ENCODE measurements around the gene USH1C.

USH1C gene

GRCh38 chr11:17504330-17505107 lies 39.7 kb downstream of the USH1C start:
- no peaks in the 10 kb centered on the region for H3K36me3 ChIP-seq (ENCODE audit: control insufficient read depth, insufficient read depth, low read length)
- no peak overlapping the region for H3K4me3 ChIP-seq (ENCODE audit: extremely low read depth, insufficient read depth, low read length, poor library complexity, severe bottlenecking)
- peaks cover 14% of the 10 kb centered on the region for H3K4me1 ChIP-seq (ENCODE audit: control insufficient read depth, insufficient read depth, low read length, poor library complexity, severe bottlenecking)
- no peak overlapping the region for H3K27ac ChIP-seq (ENCODE audit: low read depth, low read length, severe bottlenecking)
- no peaks in the 10 kb centered on the region for H3K9me3 ChIP-seq (ENCODE audit: control insufficient read depth, low read length)
- 40 to 50% methylated on average over 6 of the region's 9 CpGs for WGBS, 2 experiments (ENCODE audit: insufficient coverage in 2 of 2)

DNA sequence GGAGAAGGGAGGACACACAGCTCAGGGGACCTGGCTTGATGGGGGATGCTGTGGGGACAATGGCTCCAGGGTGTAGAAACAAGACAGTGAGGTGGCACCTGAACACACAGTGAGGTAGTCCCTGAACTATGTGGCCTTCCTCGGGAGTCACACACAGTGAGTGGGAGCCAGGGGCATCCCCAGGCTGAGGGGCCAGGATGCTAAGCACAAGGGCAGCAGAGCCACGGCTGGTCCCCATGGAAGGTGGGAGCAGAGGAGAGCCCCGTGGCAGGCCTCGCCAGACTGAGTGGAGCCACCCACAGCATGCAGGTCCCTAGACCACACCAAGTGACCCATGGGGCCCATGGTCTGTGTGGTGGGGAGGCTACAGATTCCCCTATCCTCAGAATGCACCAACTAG lies 41.6 kb downstream of the USH1C start:
- WGBS, 2 experiments (ENCODE audit: insufficient coverage in 2 of 2) = 74 to 84% methylated on average over 2 to 3 of the region's 4 CpGs
- Histone ChIP-seq H3K4me3 (ENCODE audit: extremely low read depth, insufficient read depth, low read length, poor library complexity, severe bottlenecking) (no peak overlapping the region), H3K4me1 (ENCODE audit: control insufficient read depth, insufficient read depth, low read length, poor library complexity, severe bottlenecking) (peaks cover 5% of the 10 kb centered on the region), H3K27ac (ENCODE audit: low read depth, low read length, severe bottlenecking) (no peak overlapping the region), H3K36me3 (ENCODE audit: control insufficient read depth, insufficient read depth, low read length) (no peaks in the 10 kb centered on the region), H3K9me3 (ENCODE audit: control insufficient read depth, low read length) (no peaks in the 10 kb centered on the region)

DNA sequence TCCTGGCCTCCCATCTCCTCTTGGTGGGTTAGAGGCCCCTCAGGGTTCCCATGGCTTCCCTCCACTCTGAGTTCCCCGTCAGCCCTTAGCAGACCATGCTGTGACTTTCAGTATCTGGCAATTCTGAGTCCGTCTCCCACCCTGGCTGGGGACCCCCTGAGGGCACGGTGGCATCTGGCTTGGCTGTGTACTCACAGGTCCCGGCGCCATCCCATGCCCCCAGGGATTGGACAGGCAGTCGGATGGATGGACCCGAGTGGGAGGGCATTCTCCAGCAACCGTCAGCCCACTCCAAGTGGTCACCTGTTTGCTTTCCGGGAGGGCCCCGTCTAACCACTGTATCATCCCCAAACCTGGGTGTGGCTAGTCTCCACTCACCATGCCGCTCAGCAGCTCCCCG lies 43.5 kb downstream of the USH1C start:
- Histone ChIP-seq H3K27ac (ENCODE audit: low read depth, low read length, severe bottlenecking) (no peak overlapping the region), H3K4me1 (ENCODE audit: control insufficient read depth, insufficient read depth, low read length, poor library complexity, severe bottlenecking) (no peaks in the 10 kb centered on the region), H3K9me3 (ENCODE audit: control insufficient read depth, low read length) (no peaks in the 10 kb centered on the region), H3K4me3 (ENCODE audit: extremely low read depth, insufficient read depth, low read length, poor library complexity, severe bottlenecking) (no peak overlapping the region), H3K36me3 (ENCODE audit: control insufficient read depth, insufficient read depth, low read length) (no peaks in the 10 kb centered on the region)
- 93 to 96% methylated on average over 10 to 12 of the region's 12 CpGs for WGBS, 2 experiments (ENCODE audit: insufficient coverage in 2 of 2)

DNA sequence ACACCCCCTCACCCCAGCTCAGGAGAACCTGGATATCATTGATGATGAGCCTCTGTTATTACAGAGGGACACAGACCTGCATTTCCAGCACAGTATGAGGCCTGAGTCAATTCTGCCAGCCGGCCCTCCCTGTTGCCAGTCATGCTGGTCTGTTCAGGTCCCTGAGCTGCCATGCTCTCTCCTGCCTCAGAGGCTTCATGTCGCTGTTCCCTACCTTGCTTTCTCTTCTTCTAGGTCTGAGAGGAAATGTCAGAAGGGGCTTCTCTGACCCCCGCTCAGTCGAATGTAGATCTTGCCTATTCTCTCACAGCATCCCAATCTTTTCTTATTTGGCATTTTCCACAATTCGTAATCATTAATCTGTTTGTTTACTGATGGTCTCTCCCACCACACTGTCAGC lies 45.7 kb downstream of the USH1C start:
- Histone ChIP-seq H3K4me3 (ENCODE audit: extremely low read depth, insufficient read depth, low read length, poor library complexity, severe bottlenecking) (no peak overlapping the region), H3K27ac (ENCODE audit: low read depth, low read length, severe bottlenecking) (no peak overlapping the region), H3K9me3 (ENCODE audit: control insufficient read depth, low read length) (no peaks in the 10 kb centered on the region), H3K4me1 (ENCODE audit: control insufficient read depth, insufficient read depth, low read length, poor library complexity, severe bottlenecking) (no peaks in the 10 kb centered on the region), H3K36me3 (ENCODE audit: control insufficient read depth, insufficient read depth, low read length) (no peaks in the 10 kb centered on the region)
- 49 to 50% methylated on average over 5 of the region's 5 CpGs for WGBS, 2 experiments (ENCODE audit: insufficient coverage in 2 of 2)

GRCh38 chr11:17498058-17498457 lies 46.2 kb downstream of the USH1C start:
- Histone ChIP-seq H3K27ac (ENCODE audit: low read depth, low read length, severe bottlenecking) (no peak overlapping the region), H3K36me3 (ENCODE audit: control insufficient read depth, insufficient read depth, low read length) (no peaks in the 10 kb centered on the region), H3K9me3 (ENCODE audit: control insufficient read depth, low read length) (no peaks in the 10 kb centered on the region), H3K4me3 (ENCODE audit: extremely low read depth, insufficient read depth, low read length, poor library complexity, severe bottlenecking) (no peak overlapping the region), H3K4me1 (ENCODE audit: control insufficient read depth, insufficient read depth, low read length, poor library complexity, severe bottlenecking) (no peaks in the 10 kb centered on the region)
- WGBS, 2 experiments (ENCODE audit: insufficient coverage in 2 of 2) = 58 to 61% methylated on average over 4 of the region's 4 CpGs

DNA sequence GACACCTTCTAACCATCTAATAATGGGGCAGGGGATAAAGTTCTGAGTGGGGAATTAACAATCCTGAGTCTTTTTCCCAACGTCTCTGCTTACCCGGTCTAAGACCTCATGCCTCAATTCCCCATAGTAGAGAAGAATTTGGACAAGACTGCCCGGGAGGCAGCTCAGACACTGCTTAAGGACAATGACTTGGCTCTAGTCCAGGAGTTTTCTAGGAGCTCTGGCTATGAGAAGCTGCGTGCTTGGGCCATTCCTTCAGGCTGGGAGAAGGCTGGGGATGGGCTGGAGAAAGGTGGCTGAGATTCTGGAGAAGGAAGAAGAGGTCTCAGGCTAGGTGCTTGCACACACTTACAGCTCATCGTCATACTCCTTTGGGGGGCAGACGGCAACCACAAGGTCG lies 47.8 kb downstream of the USH1C start:
- H3K9me3 ChIP-seq (ENCODE audit: control insufficient read depth, low read length) = no peaks in the 10 kb centered on the region
- H3K27ac ChIP-seq (ENCODE audit: low read depth, low read length, severe bottlenecking) = no peak overlapping the region
- H3K4me3 ChIP-seq (ENCODE audit: extremely low read depth, insufficient read depth, low read length, poor library complexity, severe bottlenecking) = no peak overlapping the region
- no peaks in the 10 kb centered on the region for H3K36me3 ChIP-seq (ENCODE audit: control insufficient read depth, insufficient read depth, low read length)
- WGBS, 2 experiments (ENCODE audit: insufficient coverage in 2 of 2) = 83 to 94% methylated on average over 4 to 7 of the region's 7 CpGs
- no peaks in the 10 kb centered on the region for H3K4me1 ChIP-seq (ENCODE audit: control insufficient read depth, insufficient read depth, low read length, poor library complexity, severe bottlenecking)

- 89 to 94% methylated on average over 4 to 5 of the region's 6 CpGs for WGBS, 2 experiments (ENCODE audit: insufficient coverage in 2 of 2)
- H3K36me3 ChIP-seq (ENCODE audit: control insufficient read depth, insufficient read depth, low read length) = no peaks in the 10 kb centered on the region
These were observed 50.2 kb downstream of the USH1C start for GRCh38 chr11:17494019-17494418.

DNA sequence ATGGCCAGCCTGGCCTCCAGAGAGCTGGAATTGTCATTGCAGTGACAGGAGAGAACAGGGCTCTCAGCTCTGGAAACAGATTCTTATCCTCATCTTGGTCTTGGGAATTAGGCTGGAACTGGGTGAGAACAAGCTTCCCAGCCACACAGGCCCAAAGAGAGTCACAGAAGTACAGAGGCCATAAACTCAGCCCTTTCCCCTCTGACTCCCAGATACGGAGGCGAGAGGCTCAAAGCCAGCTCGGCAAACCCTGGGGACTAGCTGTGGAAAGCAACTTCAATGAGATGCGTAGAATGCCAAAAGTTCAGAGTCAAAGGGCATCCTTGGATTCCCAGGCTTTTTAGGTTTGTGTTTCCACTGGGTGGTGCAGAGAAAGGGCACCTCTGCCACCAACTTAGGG lies 53.3 kb downstream of the USH1C start:
- WGBS, 2 experiments (ENCODE audit: insufficient coverage in 2 of 2) = 67 to 70% methylated on average over 2 to 3 of the region's 4 CpGs
- Histone ChIP-seq H3K9me3 (ENCODE audit: control insufficient read depth, low read length) (no peaks in the 10 kb centered on the region), H3K27ac (ENCODE audit: low read depth, low read length, severe bottlenecking) (no peak overlapping the region), H3K36me3 (ENCODE audit: control insufficient read depth, insufficient read depth, low read length) (no peaks in the 10 kb centered on the region), H3K4me1 (ENCODE audit: control insufficient read depth, insufficient read depth, low read length, poor library complexity, severe bottlenecking) (no peaks in the 10 kb centered on the region), H3K4me3 (ENCODE audit: extremely low read depth, insufficient read depth, low read length, poor library complexity, severe bottlenecking) (no peak overlapping the region)

More at GRCh38 chr11:17494019-17494418, 50.2 kb downstream of the USH1C start:
- Histone ChIP-seq H3K27ac (ENCODE audit: low read depth, low read length, severe bottlenecking) (no peak overlapping the region), H3K9me3 (ENCODE audit: control insufficient read depth, low read length) (no peaks in the 10 kb centered on the region), H3K4me1 (ENCODE audit: control insufficient read depth, insufficient read depth, low read length, poor library complexity, severe bottlenecking) (no peaks in the 10 kb centered on the region), H3K4me3 (ENCODE audit: extremely low read depth, insufficient read depth, low read length, poor library complexity, severe bottlenecking) (no peak overlapping the region)

- Histone ChIP-seq H3K36me3 (ENCODE audit: control insufficient read depth, insufficient read depth, low read length) (no peaks in the 10 kb centered on the region), H3K9me3 (ENCODE audit: control insufficient read depth, low read length) (no peaks in the 10 kb centered on the region), H3K27ac (ENCODE audit: low read depth, low read length, severe bottlenecking) (no peak overlapping the region), H3K4me3 (ENCODE audit: extremely low read depth, insufficient read depth, low read length, poor library complexity, severe bottlenecking) (no peak overlapping the region), H3K4me1 (ENCODE audit: control insufficient read depth, insufficient read depth, low read length, poor library complexity, severe bottlenecking) (no peaks in the 10 kb centered on the region)
- WGBS, 2 experiments (ENCODE audit: insufficient coverage in 2 of 2) = 91 to 96% methylated on average over 6 of the region's 6 CpGs
These were observed 54.0 kb downstream of the USH1C start for GRCh38 chr11:17490232-17490631.

DNA sequence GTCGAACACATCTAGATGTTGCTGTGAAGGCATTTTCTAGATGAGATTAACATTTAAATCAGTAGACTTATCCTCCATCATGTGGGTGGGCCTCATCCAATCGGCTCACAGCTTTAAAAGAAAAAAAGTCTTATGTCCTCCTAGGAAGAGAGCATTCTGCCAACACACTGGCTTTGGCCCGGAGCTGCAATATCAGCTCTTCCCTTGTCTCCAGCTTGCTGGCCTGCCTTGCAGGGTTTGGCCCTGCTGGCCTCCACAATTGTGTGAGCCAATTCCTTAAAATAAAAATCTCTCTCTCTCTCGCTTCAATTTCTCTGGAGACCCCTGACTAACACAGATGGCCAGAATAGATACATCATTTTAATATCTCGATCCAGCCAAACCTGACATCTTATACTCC lies 54.5 kb downstream of the USH1C start:
- 80 to 93% methylated on average over 4 to 5 of the region's 5 CpGs for WGBS, 2 experiments (ENCODE audit: insufficient coverage in 2 of 2)

GRCh38 chr11:17488563-17488962 lies 55.7 kb downstream of the USH1C start:
- Histone ChIP-seq H3K36me3 (ENCODE audit: control insufficient read depth, insufficient read depth, low read length) (no peaks in the 10 kb centered on the region), H3K4me1 (ENCODE audit: control insufficient read depth, insufficient read depth, low read length, poor library complexity, severe bottlenecking) (no peaks in the 10 kb centered on the region), H3K27ac (ENCODE audit: low read depth, low read length, severe bottlenecking) (no peak overlapping the region), H3K4me3 (ENCODE audit: extremely low read depth, insufficient read depth, low read length, poor library complexity, severe bottlenecking) (no peak overlapping the region), H3K9me3 (ENCODE audit: control insufficient read depth, low read length) (no peaks in the 10 kb centered on the region)
- 80% methylated on average over 1 of the region's 1 CpG; no CpG with 5 or more reads in 1 of the 2 experiments for WGBS, 2 experiments (ENCODE audit: insufficient coverage in 2 of 2)

More for the DNA sequence above, 54.5 kb downstream of the USH1C start:
- H3K4me3 ChIP-seq (ENCODE audit: extremely low read depth, insufficient read depth, low read length, poor library complexity, severe bottlenecking) = no peak overlapping the region
- no peaks in the 10 kb centered on the region for H3K9me3 ChIP-seq (ENCODE audit: control insufficient read depth, low read length)
- no peaks in the 10 kb centered on the region for H3K4me1 ChIP-seq (ENCODE audit: control insufficient read depth, insufficient read depth, low read length, poor library complexity, severe bottlenecking)
- no peak overlapping the region for H3K27ac ChIP-seq (ENCODE audit: low read depth, low read length, severe bottlenecking)
- H3K36me3 ChIP-seq (ENCODE audit: control insufficient read depth, insufficient read depth, low read length) = no peaks in the 10 kb centered on the region
